H9 (cell line): Measurements from ENCODE around the gene TRIM40. TPM values are rescaled to one million over a fixed set of nuclear protein-coding genes. Genes with fewer than 3 reads are reported as not detected.

Experiments used
- DNase-seq: peaks from one replicate; pipeline ENCODE4 v3.0.0-alpha.2; 2017
- H2AFZ ChIP-seq: one replicate; pipeline ENCODE4 v1.6.1; 2013; ENCODE audit warnings: mild to moderate bottlenecking, low read length, control low read depth, moderate library complexity
- H2AK5ac ChIP-seq: 2 replicates; pipeline ENCODE4 v1.6.1; 2013; ENCODE audit warnings: low read length, control low read depth, mixed read lengths; ENCODE audit not compliant: insufficient read length
- H2BK120ac ChIP-seq: one replicate; pipeline ENCODE4 v1.6.1; 2013; ENCODE audit warnings: low read depth, mild to moderate bottlenecking, low read length, control low read depth, inconsistent platforms; ENCODE audit not compliant: poor library complexity, severe bottlenecking
- H2BK12ac ChIP-seq: 2 replicates; pipeline ENCODE4 v1.6.1; 2013; ENCODE audit warnings: low read length, control low read depth, mixed read lengths, low read depth; ENCODE audit not compliant: insufficient read length
- H2BK15ac ChIP-seq: 2 replicates; pipeline ENCODE4 v1.6.1; 2013; ENCODE audit warnings: low read depth, low read length, control low read depth
- H2BK20ac ChIP-seq: one replicate; pipeline ENCODE4 v1.6.1; 2013; ENCODE audit warnings: low read depth, mild to moderate bottlenecking, low read length, control low read depth, inconsistent platforms; ENCODE audit not compliant: poor library complexity, severe bottlenecking
- H2BK5ac ChIP-seq: 2 replicates; pipeline ENCODE4 v1.6.1; 2013; ENCODE audit warnings: low read length, control low read depth, mixed read lengths; ENCODE audit not compliant: insufficient read length
- H3K14ac ChIP-seq: 2 replicates; pipeline ENCODE4 v1.6.1; 2013; ENCODE audit warnings: low read length, control low read depth; ENCODE audit not compliant: insufficient read depth
- H3K18ac ChIP-seq: 2 replicates; pipeline ENCODE4 v1.6.1; 2013; ENCODE audit warnings: low read depth, mild to moderate bottlenecking, mixed read lengths, low read length, control low read depth; ENCODE audit not compliant: insufficient read length
- H3K23ac ChIP-seq: 2 replicates; pipeline ENCODE4 v1.6.1; 2013; ENCODE audit warnings: low read length, control low read depth, mixed read lengths, low read depth; ENCODE audit not compliant: insufficient read length
- H3K23me2 ChIP-seq: 2 replicates; pipeline ENCODE4 v1.6.1; 2013; ENCODE audit warnings: low read depth, mild to moderate bottlenecking, mixed read lengths, low read length, control low read depth; ENCODE audit not compliant: insufficient read length, poor library complexity, severe bottlenecking
- H3K27ac ChIP-seq: 2 replicates; pipeline ENCODE4 v1.5.1; 2013; ENCODE audit warnings: low read length, control low read depth, mixed read lengths, low read depth; ENCODE audit not compliant: insufficient read length
- H3K27me3 ChIP-seq: 2 replicates; pipeline ENCODE4 v1.6.1; 2013; ENCODE audit warnings: low read length, control low read depth, inconsistent platforms; ENCODE audit not compliant: insufficient read depth
- H3K4ac ChIP-seq: 2 replicates; pipeline ENCODE4 v1.6.1; 2013; ENCODE audit warnings: low read depth, mild to moderate bottlenecking, control low read depth, inconsistent platforms, low read length, moderate library complexity
- H3K4me1 ChIP-seq: 2 replicates; pipeline ENCODE4 v1.6.1; 2013; ENCODE audit warnings: low read length, control low read depth, inconsistent platforms; ENCODE audit not compliant: insufficient read depth
- H3K4me2 ChIP-seq: 2 replicates; pipeline ENCODE4 v1.6.1; 2013; ENCODE audit warnings: low read length, control low read depth, mixed read lengths; ENCODE audit not compliant: insufficient read length, insufficient read depth
- H3K56ac ChIP-seq: 2 replicates; pipeline ENCODE4 v1.6.1; 2013; ENCODE audit warnings: low read depth, mild to moderate bottlenecking, mixed read lengths, low read length, control low read depth; ENCODE audit not compliant: insufficient read length
- H3K79me1 ChIP-seq: 2 replicates; pipeline ENCODE4 v1.6.1; 2013; ENCODE audit warnings: low read depth, mild to moderate bottlenecking, moderate library complexity, low read length, control low read depth, inconsistent platforms; ENCODE audit not compliant: insufficient read depth, poor library complexity, severe bottlenecking
- H3K79me2 ChIP-seq: 2 replicates; pipeline ENCODE4 v1.6.1; 2013; ENCODE audit warnings: low read length, control low read depth, inconsistent platforms; ENCODE audit not compliant: insufficient read depth
- H3K9ac ChIP-seq: 2 replicates; pipeline ENCODE4 v1.6.1; 2013; ENCODE audit warnings: low read length, control low read depth, mixed read lengths; ENCODE audit not compliant: insufficient read length; ENCODE audit errors: extremely low read depth
- H3K9me3 ChIP-seq: one replicate; pipeline ENCODE4 v1.6.1; 2013; ENCODE audit warnings: low read depth, low read length, inconsistent platforms; ENCODE audit not compliant: control insufficient read depth
- H3T11ph ChIP-seq: one replicate; pipeline ENCODE4 v1.6.1; 2013; ENCODE audit warnings: mild to moderate bottlenecking, low read length, control low read depth, inconsistent platforms
- H4K20me1 ChIP-seq: one replicate; pipeline ENCODE4 v1.6.1; 2013; ENCODE audit not compliant: control insufficient read depth, insufficient read length, insufficient read depth
- H4K5ac ChIP-seq: 2 replicates; pipeline ENCODE4 v1.6.1; 2013; ENCODE audit warnings: low read depth, mild to moderate bottlenecking, mixed read lengths, low read length, control low read depth; ENCODE audit not compliant: insufficient read length
- H4K8ac ChIP-seq: replicated peaks from 2 replicates; pipeline ENCODE4 v1.6.1; 2013; ENCODE audit warnings: low read length, control low read depth, mixed read lengths, low read depth; ENCODE audit not compliant: insufficient read length
- H4K91ac ChIP-seq: 2 replicates; pipeline ENCODE4 v1.6.1; 2013; ENCODE audit warnings: low read depth, mild to moderate bottlenecking, moderate library complexity, mixed read lengths, low read length, control low read depth; ENCODE audit not compliant: insufficient read length
- H3K27ac Mint-ChIP-seq, 3 experiments: 2 replicates in 2 of 3; 3 replicates in 1 of 3; pipeline ENCODE4 v1.8.0; 2020 to 2021; ENCODE audit warnings: mixed read lengths in 3 of 3, mild to moderate bottlenecking in 1 of 3, moderate library complexity in 1 of 3
- H3K27me3 Mint-ChIP-seq: 2 replicates; pipeline ENCODE4 v1.8.0; 2021; ENCODE audit warnings: low read depth, mild to moderate bottlenecking, moderate library complexity, mixed read lengths
- H3K36me3 Mint-ChIP-seq, 3 experiments: 2 replicates in 2 of 3; 3 replicates in 1 of 3; pipeline ENCODE4 v1.8.0; 2020 to 2021; ENCODE audit warnings: low read depth in 3 of 3, mixed read lengths in 3 of 3; ENCODE audit not compliant: insufficient read depth in 1 of 3
- H3K4me1 Mint-ChIP-seq, 2 experiments: 2 replicates each; pipeline ENCODE4 v1.8.0; 2020; ENCODE audit warnings: mixed read lengths in 2 of 2
- H3K4me3 Mint-ChIP-seq, 2 experiments: 2 replicates in 1 of 2; 3 replicates in 1 of 2; pipeline ENCODE4 v1.8.0; 2020 to 2021; ENCODE audit warnings: mild to moderate bottlenecking in 2 of 2, mixed read lengths in 2 of 2, moderate library complexity in 1 of 2
- H3K9me3 Mint-ChIP-seq, 2 experiments: 2 replicates in 1 of 2; 3 replicates in 1 of 2; pipeline ENCODE4 v1.8.0; 2020; ENCODE audit warnings: mild to moderate bottlenecking in 2 of 2, mixed read lengths in 2 of 2, moderate library complexity in 1 of 2
- CTCF ChIP-seq: fragments of 200-600 bp; sonication (generic); conservative IDR thresholded peaks from 3 replicates; pipeline ENCODE4 v1.8.0; 2021; ENCODE audit warnings: antibody characterized with exemption, mild to moderate bottlenecking
- WGBS: extraction: QIAGEN DNeasy Blood & Tissue Kit; methylation state at CpG from one replicate; pipeline ENCODE4 v1.1.7; 2013; ENCODE audit warnings: missing lambda C conversion rate, low lambda C conversion rate, mixed read lengths; ENCODE audit not compliant: insufficient read length; ENCODE audit errors: extremely low coverage; 5-methylcytosine and 5-hydroxymethylcytosine counted together
- total RNA-seq: library from RNA; stranded (reverse); gene quantifications from 2 replicates; pipeline ENCODE4 v1.2.1, GENCODE V29; 2021

Gene TRIM40
- total RNA-seq, 1 experiment from 2014 or later = not detected

- TF ChIP-seq CTCF = no peak
- no peak overlapping the region for H3K23ac ChIP-seq
- H2BK5ac ChIP-seq = no peak overlapping the region
- no peaks in the 10 kb centered on the region for H3K79me1 ChIP-seq
- Mint-ChIP-seq H3K27ac (no peak overlapping the region), H3K9me3 (no peaks in the 10 kb centered on the region; a peak in 1 of 5 replicates), H3K36me3 (no peaks in the 10 kb centered on the region), H3K4me3 (no peak overlapping the region), H3K4me1 (peaks cover 9 to 12% of the 10 kb centered on the region in 2 experiments), H3K27me3 (peaks cover 86% of the 10 kb centered on the region)
- no peaks in the 10 kb centered on the region for H3K23me2 ChIP-seq
- no peak overlapping the region for H4K5ac ChIP-seq
- H3K79me2 ChIP-seq = no peaks in the 10 kb centered on the region
- H3K9ac ChIP-seq = no peak overlapping the region
- no peak overlapping the region for H2BK15ac ChIP-seq
- H3K27ac ChIP-seq = no peak overlapping the region
- H3K9me3 ChIP-seq = no peaks in the 10 kb centered on the region
- H3K18ac ChIP-seq = no peak overlapping the region
- no peak overlapping the region for H3T11ph ChIP-seq
- no peak overlapping the region for H3K4ac ChIP-seq
- WGBS = no CpG with 5 or more reads among the region's 6 CpGs
- H3K4me2 ChIP-seq = no peak overlapping the region
- H3K56ac ChIP-seq = no peak overlapping the region
- H2AK5ac ChIP-seq = no peak overlapping the region
- H2BK12ac ChIP-seq = no peak overlapping the region
- no peak overlapping the region for H2BK120ac ChIP-seq
- no peaks in the 10 kb centered on the region; the same call in 1 of the 2 replicates for H3K27me3 ChIP-seq
- no peak overlapping the region for H4K8ac ChIP-seq
- no peak overlapping the region for H3K14ac ChIP-seq
- DNase-seq = no peak
- H2AFZ ChIP-seq = no peak overlapping the region
- no peak overlapping the region for H4K91ac ChIP-seq
- H4K20me1 ChIP-seq = no peaks in the 10 kb centered on the region
- H2BK20ac ChIP-seq = no peak overlapping the region
- H3K4me1 ChIP-seq = no peaks in the 10 kb centered on the region; the same call in 1 of the 2 replicates
Measured at GRCh38 chr6:30092852-30093543, 42.9 kb upstream of the TRIM40 start.
